HG02798 (cell line): Measurements from ENCODE around the gene CDCA4.

Experiments used
- ATAC-seq: cut with Tn5 transposase; IDR thresholded peaks from one replicate; pipeline ENCODE4 v1.9.1; 2021; ENCODE audit warnings: mild to moderate bottlenecking; ENCODE audit not compliant: unreplicated experiment, poor library complexity

Gene CDCA4

GRCh38 chr14:104978746-104979691 lies 41.9 kb downstream of the CDCA4 start:
- no peak for ATAC-seq

GRCh38 chr14:104977681-104978653 lies 42.9 kb downstream of the CDCA4 start, which contains the start of gene AHNAK2:
TSS of gene AHNAK2 (minus strand) at chr14:104978374. CDS start at chr14:104978237, 137 bp downstream.
- ATAC-seq = no peak

GRCh38 chr14:104977008-104977680 lies 43.7 kb downstream of the CDCA4 start:
- ATAC-seq = no peak

GRCh38 chr14:104976198-104977007 lies 44.5 kb downstream of the CDCA4 start:
- peak; percentile 60 for ATAC-seq

GRCh38 chr14:104975481-104976197 lies 45.2 kb downstream of the CDCA4 start:
- ATAC-seq = no peak

GRCh38 chr14:104974665-104975390 lies 46.1 kb downstream of the CDCA4 start:
- no peak for ATAC-seq

GRCh38 chr14:104974146-104974541 lies 46.7 kb downstream of the CDCA4 start:
- no peak for ATAC-seq

- ATAC-seq = no peak
These were observed 47.3 kb downstream of the CDCA4 start for GRCh38 chr14:104973385-104974145.

- no peak for ATAC-seq
These were observed 47.8 kb downstream of the CDCA4 start for GRCh38 chr14:104973135-104973384.

GRCh38 chr14:104972301-104973134 lies 48.4 kb downstream of the CDCA4 start:
- ATAC-seq = no peak

GRCh38 chr14:104971447-104972240 lies 49.2 kb downstream of the CDCA4 start:
- ATAC-seq = no peak

GRCh38 chr14:104970231-104971068 lies 50.4 kb downstream of the CDCA4 start:
- ATAC-seq = no peak

- no peak for ATAC-seq
These were observed 51.1 kb downstream of the CDCA4 start for GRCh38 chr14:104969741-104970230.

- ATAC-seq = no peak
These were observed 52.1 kb downstream of the CDCA4 start for GRCh38 chr14:104968541-104969401.
